ENCODE data around the gene MYL12A.
A peak's percentile ranks its signal among the peaks of the same experiment; 100 is the strongest.

The MYL12A gene

DNA sequence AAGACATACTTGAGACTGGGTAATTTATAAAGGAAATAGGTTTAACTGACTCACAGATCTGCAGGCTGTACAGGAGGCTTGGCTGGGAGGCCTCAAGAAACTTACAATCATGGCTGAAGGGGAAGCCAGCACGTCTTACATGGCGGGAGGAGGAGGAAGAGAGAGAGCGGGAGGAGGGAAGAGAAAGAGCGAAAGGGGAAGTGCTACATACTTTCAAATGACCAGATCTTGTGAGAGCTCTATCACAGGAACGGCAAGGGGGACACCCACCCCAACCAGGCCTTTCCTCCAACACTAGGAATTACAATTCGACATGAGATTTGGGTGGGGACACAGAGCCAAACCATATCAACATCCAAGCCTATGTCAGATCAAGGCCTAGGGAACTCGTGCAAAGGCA lies 38.6 kb downstream of the MYL12A start:
- TF ChIP-seq, protein P1, sequence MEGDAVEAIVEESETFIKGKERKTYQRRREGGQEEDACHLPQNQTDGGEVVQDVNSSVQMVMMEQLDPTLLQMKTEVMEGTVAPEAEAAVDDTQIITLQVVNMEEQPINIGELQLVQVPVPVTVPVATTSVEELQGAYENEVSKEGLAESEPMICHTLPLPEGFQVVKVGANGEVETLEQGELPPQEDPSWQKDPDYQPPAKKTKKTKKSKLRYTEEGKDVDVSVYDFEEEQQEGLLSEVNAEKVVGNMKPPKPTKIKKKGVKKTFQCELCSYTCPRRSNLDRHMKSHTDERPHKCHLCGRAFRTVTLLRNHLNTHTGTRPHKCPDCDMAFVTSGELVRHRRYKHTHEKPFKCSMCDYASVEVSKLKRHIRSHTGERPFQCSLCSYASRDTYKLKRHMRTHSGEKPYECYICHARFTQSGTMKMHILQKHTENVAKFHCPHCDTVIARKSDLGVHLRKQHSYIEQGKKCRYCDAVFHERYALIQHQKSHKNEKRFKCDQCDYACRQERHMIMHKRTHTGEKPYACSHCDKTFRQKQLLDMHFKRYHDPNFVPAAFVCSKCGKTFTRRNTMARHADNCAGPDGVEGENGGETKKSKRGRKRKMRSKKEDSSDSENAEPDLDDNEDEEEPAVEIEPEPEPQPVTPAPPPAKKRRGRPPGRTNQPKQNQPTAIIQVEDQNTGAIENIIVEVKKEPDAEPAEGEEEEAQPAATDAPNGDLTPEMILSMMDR (IDR thresholded peaks at IDR 0.05) = no peak

DNA sequence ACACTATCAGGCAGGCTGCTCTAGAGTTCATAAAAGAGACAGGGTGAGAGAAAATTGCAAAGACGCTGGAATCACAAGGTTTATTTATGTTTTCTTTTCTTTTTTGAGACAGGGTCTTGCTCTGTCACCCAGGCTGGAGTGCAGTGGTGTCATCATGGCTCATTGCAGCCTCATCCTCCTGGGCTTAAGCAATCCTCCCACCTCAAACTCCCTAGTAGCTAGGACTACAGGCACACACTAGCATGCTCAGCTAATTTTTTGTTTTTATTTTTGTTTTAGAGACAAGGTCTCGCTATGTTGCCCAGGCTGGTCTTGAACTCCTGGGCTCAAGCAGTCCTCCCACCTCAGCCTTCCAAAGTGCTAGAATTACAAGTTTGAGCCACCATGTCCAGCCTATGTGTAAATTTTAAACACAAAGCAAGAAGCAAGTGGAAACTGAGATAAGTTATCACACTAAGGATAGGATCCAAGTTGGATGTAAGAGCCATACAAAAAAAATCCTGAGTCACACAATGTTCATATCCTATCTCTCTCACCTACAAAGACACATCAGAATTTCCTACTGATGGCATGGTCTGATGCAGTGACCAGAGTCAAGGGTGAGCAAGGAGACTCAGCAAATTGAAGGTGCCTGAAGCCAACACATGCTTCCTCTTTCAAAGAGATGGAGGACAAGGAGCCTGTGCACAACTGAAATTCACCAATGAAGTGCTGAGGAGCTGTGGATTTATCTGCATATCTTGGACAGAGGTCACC lies 45.8 kb downstream of the MYL12A start:
- TF ChIP-seq, protein P1 (IDR thresholded peaks at IDR 0.05) = no peak

DNA sequence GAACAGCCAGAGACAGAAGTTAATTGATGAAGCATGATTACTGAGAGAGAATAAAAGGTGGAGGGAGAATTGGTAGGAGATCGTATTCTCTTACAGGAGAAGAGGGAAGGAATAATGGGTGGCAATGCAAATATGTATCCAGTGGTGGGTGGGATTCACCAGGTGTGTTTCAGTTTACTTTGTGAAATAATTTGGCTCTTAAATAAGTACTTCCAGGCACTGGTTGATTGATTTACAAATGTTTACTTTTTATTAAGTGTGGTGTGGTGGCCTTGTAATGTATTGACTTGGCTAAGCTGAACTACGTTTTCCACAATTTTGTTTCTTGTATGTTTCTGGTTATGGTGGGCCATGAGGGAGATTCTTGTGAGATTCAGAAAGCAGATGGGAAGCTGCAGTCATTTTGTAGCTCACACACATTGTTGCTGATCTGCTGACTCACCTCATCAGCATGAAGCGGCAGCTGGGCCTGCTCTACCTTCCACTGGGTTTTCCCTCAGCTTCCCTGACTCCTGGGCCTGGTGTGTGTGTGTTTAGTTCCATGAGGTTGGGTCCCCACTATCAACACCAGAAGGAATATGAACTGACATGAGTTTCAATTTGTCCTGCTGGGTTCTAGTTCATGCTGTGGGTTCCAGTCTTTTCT lies 47.0 kb downstream of the MYL12A start:
- TF ChIP-seq, protein P1 (IDR thresholded peaks at IDR 0.05) = no peak

DNA sequence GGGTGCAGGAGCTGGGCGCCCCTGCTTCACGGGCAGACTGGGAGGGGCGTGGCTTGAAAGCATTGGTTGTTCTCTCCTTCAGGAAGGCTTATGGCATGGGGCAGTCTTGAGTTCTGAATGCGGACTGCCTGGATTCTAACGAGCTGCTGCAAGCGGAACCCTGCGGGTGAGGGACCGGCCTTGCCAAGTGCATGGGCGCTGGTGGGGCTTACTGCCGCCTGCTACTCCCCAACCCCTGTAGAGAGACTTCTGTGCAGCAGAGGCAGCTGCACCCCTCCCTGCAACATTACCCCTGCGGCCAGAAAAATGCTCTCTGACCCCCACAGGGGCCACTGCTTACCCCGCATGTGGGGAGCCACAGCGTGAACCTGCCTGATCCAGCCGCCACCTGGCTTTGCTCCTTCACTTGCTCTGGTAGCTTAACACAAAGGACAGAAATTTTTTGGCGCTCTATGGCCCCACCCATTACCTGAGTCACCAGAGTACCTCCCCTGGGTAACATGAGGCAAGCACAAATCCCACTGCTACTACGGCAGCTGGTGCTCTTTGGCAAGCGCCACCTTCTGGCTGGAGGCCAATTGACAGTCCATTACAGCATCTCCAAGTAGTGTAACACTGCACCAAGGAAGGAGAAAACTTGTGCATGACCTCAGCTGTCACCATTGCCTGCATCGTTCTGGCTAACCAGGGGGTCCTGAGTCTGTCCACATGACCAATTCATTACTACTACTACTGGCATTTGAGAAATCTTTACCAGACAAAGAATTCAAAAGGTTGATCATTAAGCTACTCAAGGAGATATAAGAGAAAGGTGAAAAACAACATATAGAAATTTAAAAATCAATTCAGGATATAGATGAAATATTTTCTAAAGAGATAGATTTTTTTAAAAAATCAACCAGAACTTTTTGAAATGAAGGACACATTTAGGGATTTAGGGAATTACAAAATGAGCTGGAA lies 49.7 kb downstream of the MYL12A start:
- TF ChIP-seq, protein P1 (IDR thresholded peaks at IDR 0.05) = peak; percentile 45; the same call in 1 of the 2 replicates

DNA sequence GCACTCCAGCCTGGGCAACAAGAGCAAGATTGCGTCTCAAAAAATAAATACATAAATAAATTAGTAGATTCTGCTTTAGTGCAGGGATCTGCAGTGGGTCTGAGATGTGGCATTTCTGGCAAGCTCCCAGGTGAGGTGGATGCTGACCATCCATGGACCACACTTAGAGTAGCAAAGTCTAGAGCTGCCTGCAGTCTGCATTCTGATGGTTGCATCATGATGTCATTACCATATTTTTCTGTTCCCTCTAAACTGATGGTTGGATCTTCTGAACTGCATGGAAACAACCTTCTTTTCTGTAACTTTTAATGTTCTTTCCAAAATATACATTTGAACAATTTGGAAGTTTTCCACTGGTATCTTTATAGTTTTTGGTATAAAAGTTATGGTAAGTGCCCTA lies 57.2 kb downstream of the MYL12A start:
- TF ChIP-seq, protein P1 (IDR thresholded peaks at IDR 0.05) = no peak

DNA sequence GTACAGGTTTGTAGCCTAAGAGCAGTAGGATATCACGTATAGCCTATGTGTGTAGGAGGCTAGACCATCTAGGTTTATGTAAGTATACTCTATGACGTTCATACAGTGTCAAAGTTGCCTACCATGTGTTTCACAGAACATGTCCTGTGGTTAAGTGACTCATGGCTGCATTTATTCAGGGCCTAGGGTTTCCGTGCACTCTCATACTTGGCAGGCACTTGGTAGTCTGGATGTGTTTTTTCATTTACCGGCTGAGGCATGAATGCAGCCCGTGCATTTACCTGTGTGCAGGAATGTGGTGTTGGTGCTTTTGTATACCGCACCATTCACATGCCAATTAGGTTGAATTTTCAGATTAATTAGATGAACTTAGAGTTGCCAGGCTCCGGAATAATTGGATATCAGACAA lies 57.8 kb downstream of the MYL12A start:
- TF ChIP-seq, protein P1 (IDR thresholded peaks at IDR 0.05) = no peak

All from LNCAP (cell line).